Activated CD4-positive, alpha-beta T cell treated with anti-CD3 and anti-CD28 coated beads for 4 hours (primary cell): Measurements from ENCODE around the gene SLC44A5.
"Not testable (repeated sequence)": the region's sequence is repeated elsewhere in the genome, so short reads cannot be mapped to it uniquely, and the experiment has no call there.

Experiments
- DNase-seq, 2 donors: peaks; one replicate each; pipeline ENCODE4 v3.0.0-alpha.2; 2020

Gene SLC44A5

DNA sequence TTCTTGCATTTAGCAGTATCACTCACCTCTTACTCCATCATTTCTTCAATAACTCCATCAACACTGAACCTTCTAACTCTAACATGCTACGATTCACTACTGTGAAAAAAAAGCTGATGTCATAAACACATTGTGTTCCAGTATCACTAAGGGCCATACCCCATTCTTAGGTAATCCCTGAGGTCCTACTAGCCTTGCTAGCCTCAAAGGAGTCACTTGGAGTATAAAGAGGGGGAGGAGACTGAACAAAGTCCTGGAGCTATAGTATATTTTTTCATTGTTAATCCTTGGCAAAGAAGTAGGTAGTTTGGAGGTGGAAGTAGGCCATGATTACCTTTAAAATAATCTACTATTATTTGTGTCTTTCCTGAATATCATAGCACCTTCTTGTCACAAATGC, at the start of gene SLC44A5:
Gene SLC44A5 (minus strand): TSS at position 101 of the 400 bp plus-strand sequence. CDS start 69,667 bp downstream, outside the sequence.
- no peak for DNase-seq

DNA sequence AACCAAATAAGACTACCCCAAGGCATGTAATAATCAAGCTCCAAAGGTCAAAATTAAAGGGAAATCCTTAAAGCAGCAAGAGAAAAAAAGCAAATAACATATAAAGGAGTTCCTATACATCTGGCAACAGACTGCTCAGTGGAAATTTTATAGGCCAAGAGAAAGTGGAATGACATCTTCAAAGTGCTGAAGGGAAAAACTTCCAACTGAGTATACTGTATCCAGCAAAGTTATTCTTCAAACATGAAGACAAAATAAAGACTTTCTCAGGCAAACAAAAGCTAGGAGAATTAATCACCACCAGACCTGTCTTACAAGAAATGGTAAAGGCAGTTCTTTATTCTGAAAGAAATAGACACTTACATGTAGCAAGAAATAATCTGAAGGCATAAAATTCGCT, 45.0 kb upstream of the SLC44A5 start:
- no peak for DNase-seq

DNA sequence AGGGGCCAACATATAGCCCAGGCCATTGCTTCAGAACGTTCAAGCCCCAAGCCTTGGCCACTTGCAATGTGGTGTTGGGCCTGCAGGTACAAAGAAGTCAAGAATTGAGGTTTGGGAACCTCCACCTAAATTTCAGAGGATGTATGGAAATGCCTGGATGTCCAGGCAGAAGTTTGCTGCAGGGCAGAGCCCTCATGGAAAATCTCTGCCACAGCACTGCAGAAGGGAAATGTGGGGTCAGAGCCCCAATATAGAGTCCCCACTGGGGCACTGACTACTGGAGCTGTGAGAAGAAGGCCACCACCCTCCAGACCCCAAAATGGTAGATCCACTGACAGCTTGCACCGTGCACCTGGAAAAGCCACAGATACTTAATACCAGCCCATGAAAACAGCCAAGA, 36.3 kb upstream of the SLC44A5 start:
- DNase-seq: not testable (repeated sequence)

DNA sequence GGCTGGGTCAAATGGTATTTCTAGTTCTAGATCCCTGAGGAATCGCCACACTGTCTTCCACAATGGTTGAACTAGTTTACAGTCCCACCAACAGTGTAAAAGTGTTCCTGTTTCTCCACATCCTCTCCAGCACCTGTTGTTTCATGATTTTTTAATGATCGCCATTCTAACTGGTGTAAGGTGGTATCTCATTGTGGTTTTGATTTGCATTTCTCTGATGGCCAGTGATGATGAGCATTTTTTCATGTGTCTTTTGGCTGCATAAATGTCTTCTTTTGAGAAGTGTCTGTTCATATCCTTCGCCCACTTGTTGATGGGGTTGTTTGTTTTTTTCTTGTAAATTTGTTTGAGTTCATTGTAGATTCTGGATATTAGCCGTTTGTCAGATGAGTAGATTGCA, 34.2 kb upstream of the SLC44A5 start:
- DNase-seq: not testable (repeated sequence)

DNA sequence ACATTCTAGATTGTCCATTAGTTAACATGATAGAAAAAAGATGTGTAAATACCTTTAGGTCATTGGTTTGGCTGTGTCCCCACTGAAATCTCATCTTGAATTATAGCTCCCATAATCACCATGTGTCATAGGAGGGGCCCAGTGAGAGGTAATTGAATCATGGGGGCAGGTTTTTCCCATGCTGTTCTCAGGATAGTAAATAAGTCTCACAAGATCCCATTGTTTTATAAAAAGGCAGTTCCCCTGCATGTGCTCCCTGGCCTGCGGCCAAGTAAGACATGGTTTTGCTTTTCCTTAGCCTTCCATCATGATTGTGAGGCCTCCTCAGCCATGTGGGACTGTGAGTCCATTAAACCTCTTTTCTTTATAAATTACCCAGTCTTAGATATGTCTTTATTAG, 32.5 kb upstream of the SLC44A5 start:
- no peak for DNase-seq

DNA sequence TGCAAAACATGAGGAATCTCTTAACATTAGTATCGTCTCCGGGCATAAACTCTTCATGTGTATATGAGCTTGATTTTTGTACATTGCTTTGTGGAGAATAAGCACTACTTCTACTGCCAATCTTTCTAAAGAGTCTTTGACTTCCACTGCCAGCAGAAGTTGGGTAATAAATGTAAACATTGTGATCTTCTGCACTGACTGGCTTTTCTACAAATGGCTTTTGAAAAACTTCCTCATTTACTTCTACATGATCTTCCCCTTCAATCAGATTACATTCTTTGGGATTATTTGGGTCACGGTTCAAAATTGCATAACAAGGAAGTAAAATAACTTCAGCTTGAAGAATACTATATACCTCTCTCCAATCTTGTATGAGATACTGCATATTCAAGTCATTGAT, 30.4 kb upstream of the SLC44A5 start:
- no peak for DNase-seq

DNA sequence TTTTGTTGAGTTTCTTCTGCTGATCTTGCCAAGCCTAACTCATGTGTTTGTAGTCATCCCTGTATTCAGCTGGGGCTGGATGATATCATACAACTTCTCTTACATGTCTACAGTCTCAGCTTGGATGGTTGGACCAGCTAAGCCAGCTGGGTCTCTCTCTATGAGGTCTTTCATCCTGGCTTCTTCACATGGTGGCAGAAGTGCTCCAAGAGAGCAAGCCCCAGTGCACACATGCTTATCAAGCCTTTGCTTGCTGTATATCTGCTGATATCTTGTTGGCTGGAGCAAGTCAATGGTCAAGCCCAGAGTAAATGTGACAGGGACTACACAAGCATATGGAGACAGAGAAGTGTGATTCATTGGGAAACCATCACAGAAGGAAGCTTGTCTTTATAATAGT, 29.2 kb upstream of the SLC44A5 start:
- no peak for DNase-seq

DNA sequence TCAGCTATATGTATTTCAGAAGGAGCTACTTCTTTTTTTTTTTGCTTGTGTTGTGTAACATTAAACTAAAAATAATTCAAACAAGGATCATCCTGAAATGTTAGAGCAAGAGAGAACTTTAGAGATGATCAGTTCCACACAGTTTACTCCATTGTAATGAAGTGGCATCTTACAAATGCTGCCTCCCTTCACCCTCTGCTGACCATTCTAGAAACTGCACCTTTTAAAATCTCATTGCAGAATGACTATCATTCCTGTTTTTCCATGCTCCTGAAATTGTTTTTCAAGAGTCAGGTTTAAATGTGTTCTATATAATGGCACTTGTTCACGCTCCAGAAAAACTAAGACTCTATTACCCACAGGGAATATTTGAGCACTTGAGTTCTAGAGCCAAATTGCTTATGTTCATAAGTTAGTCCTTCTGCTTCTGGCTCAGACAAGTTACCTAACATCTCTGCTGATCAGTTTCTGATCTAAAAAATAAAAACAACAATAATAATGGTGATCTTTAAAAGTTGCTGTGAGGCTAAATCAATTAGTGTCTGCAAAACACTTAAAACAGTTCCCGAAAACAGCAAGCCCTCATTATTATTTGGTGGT, 21.5 kb upstream of the SLC44A5 start:
- no peak for DNase-seq

DNA sequence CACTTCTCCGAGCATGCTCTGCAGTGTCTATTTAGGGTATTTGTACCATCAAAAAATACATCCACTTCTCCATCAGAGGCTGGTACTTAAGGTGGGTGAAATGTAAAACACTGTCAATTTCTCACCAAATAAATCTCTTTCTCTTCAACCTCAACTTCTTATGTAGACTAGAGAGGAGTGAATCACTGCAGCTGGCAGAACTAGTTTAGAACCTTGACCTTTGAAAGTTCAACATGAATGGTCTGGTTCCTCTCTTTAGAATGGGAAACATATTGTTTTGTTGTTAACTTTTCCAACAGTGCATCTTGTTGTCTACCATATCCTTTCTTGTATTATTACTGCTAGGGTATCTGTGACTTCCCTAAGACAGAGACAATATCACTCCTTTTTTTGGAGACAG, 20.1 kb upstream of the SLC44A5 start:
- DNase-seq: no peak

DNA sequence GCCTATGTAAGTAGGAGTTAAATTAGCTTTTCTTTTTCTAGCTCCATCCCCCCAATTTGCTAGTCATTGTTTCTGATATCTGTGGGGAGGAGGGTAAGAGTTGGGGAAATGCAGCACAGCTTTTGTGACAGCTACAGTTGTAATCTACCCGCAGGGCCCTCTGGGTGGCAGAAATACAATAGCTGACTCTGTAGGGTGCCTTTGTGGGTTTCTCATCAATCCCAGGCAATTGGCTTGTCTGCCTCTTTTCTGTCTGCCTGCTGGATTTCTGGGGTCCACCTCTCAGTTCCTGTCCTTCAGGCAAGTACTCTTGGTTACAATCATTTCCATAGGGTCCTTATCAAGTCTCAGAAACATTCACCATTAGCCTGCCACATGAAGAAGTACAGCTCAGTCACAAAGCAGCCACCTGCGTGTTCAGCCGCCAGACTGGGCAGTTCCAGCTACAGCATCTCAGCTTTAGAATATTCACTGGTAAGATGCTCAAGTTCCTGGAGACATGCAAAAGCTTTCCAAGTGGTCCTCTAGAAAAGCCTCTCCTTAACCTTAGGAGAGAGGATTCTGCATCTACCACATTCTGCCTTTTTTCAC, 19.2 kb upstream of the SLC44A5 start:
- no peak for DNase-seq

DNA sequence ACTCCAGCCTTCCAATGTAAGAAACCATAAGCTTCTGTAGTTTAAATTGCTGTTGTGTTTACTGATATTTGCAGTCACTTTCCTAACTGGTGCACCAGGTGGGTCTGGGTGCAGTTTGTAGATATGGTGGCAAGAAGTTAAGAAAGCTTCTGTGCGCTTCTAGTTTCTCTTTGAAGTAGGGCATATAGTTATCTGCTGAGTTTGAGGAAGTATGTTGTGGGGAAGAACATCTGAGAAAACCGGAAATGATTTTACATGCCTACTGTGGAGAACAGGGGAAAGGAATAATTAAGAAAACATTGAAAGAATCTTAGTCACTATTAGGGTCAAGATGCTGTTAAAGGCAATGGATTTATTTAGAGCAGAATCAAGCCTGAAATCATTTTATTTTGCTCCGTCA, 14.9 kb upstream of the SLC44A5 start:
- no peak for DNase-seq

DNA sequence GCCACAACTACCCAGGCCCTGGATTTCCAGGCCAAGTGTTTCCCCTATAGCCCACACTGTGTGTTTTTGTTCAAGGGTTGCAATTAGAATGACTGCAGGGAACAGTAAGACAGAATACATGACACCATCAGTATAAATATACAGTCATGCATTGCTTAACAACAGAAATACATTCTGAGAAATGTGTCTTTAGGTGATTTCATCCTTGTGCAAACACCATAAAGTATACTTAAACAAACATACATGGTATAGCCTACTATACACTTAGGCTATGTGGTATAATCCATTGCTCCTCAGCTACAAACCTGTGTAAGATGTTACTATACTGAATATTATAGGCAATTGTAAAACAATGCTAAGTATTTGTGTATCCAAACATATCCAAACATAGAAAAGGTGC, 7.5 kb upstream of the SLC44A5 start:
- DNase-seq: no peak

DNA sequence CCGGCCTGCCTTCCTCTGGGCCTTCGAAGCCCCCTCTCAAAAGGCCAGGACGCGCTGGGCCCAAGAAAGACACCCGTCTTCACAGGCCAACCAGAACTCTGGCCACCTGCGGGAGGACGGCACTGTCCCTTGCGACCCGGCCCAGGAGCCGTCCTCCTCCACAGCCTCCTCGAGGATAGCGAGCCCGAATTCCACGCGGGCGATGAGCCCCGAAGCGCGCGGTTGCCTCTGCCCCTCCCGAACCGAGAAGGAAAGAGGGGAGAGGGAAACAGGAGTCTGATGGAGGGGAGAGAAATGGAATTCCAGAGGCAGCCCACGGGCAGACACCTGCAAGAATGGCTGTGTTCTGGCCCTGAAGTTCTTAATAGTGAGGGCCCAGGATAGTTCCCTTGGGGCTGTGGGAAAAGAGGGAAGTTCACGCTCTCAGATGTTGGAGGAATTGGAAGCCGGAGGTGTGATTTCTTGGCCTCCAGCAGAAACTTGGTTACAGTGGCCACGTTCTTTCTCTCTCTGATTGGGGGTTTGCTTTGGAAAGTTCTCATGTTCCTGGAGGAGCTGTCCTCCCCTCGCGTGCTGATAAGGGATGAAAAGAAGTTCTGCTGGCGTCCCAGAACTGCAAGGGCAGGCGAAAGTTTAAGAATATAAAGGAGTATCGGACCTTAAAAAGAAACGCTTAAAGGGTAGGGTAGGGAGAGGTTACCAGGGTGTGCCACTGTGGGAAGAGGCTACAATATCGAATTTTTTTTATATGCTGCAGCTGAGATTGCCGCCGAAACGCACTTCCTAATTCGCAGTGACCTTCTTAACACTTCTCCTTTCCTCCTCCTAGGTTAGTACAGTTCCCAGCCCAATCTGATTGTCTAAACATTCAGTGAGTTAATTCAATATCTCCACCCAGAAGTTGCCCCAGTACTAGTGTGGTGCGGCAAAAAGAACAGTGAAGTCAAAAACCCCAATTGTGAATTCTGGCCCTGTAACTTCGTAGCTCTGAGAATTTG, 5.8 kb upstream of the SLC44A5 start:
- no peak for DNase-seq

DNA sequence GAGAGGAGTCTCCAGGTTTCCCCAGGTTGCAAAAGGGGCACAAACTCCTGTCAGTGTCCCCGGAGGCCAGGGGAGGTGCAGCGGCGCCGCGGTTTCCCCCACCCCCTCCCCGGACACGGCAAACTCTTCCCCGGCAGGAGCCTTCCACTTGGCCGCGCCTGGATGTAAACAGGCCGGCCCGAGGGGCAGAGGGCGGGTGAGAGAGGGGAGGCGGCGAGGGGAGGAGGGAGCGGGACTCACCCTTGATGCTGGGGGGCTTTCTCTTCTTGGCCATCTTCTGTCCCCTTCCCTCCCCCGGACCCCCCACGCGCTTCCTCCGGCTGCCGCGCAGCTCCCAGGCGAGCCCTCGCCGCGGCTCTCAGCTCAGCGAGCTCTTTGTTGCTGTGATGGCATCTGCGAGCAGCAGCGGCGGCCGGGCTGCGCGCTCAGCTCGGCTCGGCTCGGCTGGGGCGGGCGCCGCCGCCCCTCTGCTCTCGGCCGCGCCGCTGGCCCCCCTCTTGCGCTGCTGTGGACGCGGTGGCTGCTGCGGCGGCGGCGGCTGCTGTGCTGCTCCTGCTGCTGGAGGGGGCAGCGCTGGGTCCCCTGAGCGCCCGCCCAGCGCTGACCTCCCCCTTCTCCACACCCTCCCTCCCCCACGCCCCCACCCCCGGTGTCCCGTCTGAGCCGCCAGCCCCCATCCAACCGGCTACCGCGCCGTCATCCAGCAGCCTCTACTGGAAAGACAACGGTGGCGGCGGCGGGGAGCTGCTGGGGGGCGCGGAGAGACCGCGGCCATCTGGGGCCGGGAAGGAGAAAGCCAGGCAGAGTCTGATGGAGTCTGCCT, 4.9 kb upstream of the SLC44A5 start:
- no peak for DNase-seq

DNA sequence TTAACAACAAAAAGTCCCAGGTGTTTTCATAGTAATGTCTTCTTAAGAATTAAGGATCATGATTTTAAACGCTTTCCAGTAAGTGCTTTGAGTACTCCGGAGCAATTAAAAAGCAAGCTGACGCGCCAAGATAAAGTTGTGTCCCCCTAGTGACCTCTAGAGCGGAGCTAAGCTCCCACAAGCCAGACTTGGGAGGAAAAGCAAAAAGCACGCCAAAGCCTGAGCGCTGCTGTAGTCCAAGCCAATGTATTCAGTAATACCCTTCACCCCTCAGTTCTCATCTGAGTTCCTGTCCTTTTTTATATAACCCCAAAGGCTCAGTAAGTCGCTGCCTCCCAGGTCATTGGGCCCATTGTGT, 3.5 kb upstream of the SLC44A5 start:
- no peak for DNase-seq

DNA sequence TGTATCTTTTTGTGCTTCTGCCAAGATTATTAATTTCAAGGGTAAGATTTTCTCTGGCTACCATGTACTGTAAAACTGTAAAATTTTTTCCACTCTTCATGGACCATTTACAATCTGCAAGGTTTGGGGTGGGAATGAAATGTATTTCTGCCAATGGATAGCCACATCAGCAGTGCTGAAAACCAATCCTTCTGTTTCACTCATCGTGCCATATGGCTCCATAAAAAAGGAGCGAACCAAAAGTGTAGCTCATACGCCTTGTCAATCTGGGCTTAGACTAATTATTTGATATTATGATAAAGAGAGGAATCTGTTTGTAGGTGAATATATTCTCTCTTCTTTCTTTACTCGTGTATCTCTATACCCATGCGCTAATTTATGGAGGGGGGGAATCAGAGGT, 3.0 kb upstream of the SLC44A5 start:
- DNase-seq: no peak

DNA sequence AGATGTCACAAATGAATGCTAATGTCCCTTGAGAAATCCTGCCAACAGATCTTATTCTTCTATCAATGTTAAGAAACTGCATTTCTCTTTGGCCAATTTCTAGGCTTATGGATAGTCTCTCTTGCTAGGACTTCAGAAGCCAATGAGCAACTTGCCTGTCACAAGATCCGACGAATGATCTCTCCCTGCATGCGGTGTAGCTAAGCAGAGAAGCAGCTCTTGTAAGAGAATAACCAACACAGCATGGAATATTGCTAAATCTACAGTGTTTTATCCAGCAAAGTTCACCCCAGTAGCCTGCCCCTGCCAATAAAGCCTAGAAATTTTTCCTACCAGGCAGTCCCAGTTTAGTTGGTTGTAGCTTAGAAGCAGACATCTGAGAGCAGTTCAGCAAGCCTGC, 2.1 kb upstream of the SLC44A5 start:
- DNase-seq: no peak

DNA sequence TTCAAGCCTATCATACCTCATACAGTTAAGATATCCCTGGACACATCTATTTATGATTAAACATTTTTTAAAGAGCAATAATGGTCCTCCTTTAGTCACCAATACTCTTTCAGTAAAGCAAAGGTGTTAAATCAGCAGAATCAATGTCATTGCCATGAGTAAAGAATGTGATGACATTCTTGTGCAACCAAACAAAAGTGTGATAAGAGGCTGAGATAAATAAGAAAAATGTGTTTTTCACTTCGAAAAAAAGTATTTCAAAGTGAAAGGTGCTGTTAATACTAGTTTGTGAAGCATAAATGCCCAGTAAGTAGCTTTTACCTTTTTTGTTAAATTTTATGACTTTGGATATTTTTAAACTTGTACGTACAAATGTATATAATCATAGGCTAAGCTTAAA, 8.4 kb downstream of the SLC44A5 start:
- DNase-seq: no peak

DNA sequence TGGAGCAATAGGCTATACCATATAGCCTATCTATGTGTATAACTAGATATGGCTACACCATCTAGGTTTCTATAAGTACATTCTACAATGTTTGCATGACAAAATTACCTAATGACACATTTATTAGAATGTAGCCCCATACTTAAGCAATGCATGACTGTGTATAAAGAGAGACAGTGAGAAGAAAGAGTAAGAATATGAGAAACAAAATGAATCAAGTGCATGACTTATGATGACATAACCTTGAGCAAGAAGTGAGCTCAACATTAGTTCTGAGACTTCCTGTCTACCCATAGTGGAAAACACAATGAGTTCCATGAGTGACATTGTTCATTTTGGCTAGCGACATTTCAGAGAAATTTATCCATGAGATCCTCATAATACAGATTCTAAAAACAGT, 10.1 kb downstream of the SLC44A5 start:
- no peak for DNase-seq

DNA sequence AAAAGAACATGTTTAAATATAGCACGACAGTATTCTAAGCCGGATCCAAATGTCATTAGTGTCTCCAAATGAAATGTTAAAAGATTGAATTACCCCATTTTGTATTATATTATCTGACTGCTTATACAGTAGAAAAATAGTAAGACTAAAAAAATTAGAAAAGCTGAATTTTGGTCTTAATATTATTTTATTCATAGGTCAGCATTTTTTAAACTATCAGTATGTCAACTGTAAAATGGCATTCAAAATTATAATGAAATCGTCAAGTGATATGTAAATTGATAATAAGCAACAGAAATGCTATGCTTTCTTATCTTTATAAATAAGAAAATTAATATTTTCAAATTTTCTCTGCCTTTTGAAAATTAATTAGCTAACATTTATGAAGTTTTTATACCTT, 16.6 kb downstream of the SLC44A5 start:
- DNase-seq: no peak

DNA sequence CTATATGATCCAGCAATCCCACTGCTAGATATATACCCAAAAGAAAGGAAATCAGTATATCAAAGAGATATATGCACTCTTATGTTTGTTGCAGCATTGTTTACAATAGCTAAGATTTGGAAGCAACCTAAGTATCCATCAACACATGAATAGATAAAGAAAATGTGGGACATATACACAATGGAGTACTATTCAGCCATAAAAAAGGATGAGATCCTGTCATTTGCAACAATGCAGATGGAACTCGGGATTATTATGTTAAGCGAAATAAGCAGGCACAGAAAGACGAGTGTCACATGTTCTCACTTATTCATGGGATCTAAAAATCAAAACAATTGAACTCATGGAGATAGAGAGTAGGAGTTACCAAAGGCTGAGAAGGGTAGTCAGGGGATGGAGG, 17.5 kb downstream of the SLC44A5 start:
- DNase-seq: not testable (repeated sequence)

DNA sequence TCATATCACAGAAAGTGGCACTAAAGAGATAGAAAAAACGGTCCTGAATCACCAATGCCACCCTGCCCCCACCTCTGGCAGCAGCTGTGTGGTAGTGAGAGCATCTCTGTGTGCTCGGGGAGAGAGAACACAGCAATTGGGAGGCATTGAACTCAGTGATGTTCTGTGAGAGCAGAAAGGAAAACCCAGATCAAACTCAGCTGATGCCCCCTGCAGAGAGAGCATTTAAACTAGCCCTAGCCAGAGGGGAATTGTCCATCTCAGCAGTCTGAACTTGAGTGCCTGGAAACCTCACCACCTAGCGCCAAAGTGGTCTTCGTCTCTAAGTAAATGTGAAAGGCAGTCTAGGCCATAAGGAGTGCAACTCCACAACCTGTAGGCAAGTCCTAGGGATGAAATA, 21.3 kb downstream of the SLC44A5 start:
- DNase-seq: no peak

DNA sequence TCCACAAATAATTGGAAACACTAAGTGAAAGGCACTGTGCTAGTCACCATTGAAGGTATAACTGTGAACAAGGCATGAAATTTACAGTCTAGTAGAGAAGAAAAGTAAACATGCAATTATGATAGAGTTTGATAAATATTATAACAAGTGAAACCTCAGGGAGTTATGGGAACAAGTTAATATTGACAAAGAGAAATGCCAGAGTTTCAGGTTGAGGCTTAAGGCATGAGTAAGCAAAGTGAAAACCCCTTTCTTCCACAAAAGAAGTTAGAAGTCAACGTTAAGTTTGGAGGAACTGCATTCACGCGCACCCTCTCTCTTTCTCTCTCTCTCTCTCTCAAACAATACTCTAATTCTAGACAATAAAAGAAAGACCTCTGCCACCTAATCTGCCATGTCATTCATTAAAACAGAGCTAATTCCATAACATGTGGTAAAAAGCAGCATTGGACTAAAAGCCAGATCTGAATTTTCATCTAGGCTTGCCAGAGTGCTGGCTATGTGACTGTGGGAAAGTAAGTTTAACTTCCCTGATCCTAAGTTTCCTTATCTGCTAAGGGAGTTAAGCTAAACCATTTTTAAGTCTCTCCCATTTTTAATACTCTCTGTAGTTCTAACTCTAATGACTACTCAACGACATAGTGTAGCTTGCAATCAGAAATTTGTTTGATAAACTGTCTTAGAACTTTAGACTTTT, 22.0 kb downstream of the SLC44A5 start:
- no peak for DNase-seq
